ENCODE data around the gene TSHZ2. TPM values are rescaled to one million over a fixed set of nuclear protein-coding genes. Genes with fewer than 3 reads are reported as not detected.

Gene TSHZ2
- total and polyA plus RNA-seq, 2 of the 4 experiments (the other 2 are of a cell fraction) = under 0.01 to 0.02 TPM

DNA sequence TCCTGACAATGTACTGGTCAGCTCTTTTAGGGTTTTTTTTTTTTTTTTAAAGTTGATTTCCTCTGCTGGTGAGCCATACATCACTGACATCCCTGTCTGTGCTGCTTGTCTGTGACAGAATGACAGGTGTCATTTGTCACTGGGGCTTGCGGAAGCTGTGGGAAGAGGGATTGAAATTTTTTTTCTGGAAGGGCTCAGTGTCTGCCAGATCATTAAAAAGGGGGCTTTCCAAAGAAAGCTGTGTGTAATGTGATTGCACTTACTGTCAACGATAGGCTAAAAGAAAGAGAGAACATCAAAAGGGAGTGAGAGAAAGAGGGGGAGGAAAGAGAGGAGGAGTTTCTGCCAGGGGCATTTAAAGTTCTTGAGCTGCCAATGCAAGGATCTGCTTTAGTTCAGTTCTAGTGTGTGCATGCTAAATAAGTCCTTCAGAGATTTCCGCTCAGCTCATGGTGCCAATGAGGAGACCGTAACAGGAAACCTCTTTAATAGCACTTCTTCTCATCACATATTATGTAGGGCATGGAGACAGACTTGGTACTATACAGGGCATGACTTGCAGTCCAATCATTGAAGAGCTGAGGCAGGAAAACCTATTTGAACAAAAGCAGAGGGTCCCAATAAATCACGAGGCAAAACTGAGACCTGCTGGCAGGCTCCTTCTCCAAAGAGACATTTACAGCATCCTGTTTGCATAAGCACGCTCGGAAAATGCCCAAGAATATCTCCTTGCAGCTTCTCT is 177.2 kb downstream of the TSHZ2 start:
- POLR2A ChIA-PET (ENCODE audit: unreplicated experiment) = no interaction called here

More for the DNA sequence above, 177.2 kb downstream of the TSHZ2 start:
- in situ Hi-C loops (cut with MboI; ENCODE audit: low sequenced_read_pairs) = loop anchor here (5.0 kb wide), 1 partner anchor 398 kb away; no protein-coding TSS in a partner anchor
- no peak overlapping the region for H4K5ac ChIP-seq (ENCODE audit: low read depth, low read length)
- CTCF ChIA-PET = interaction anchor here (0.5 kb wide), 1 partner anchor 766 kb away, joined by 8 read pairs; no protein-coding TSS in a partner anchor
- H3K27me3 ChIP-seq (ENCODE audit: control insufficient read depth, insufficient read depth, low read length) = no peaks in the 10 kb centered on the region
- no peak overlapping the region for H2BK120ac ChIP-seq (ENCODE audit: low read depth, low read length)
- H4K8ac ChIP-seq (ENCODE audit: low read depth in 2 of 2, low read length in 2 of 2) = no peak overlapping the region
- H3K4me2 ChIP-seq (ENCODE audit: low read depth, low read length) = no peak overlapping the region
- H3K14ac ChIP-seq (replicated peaks; ENCODE audit: low read depth, low read length) = no peak overlapping the region
- H3K23ac ChIP-seq (ENCODE audit: low read depth, low read length) = no peak overlapping the region
- TF ChIP-seq, protein P1, sequence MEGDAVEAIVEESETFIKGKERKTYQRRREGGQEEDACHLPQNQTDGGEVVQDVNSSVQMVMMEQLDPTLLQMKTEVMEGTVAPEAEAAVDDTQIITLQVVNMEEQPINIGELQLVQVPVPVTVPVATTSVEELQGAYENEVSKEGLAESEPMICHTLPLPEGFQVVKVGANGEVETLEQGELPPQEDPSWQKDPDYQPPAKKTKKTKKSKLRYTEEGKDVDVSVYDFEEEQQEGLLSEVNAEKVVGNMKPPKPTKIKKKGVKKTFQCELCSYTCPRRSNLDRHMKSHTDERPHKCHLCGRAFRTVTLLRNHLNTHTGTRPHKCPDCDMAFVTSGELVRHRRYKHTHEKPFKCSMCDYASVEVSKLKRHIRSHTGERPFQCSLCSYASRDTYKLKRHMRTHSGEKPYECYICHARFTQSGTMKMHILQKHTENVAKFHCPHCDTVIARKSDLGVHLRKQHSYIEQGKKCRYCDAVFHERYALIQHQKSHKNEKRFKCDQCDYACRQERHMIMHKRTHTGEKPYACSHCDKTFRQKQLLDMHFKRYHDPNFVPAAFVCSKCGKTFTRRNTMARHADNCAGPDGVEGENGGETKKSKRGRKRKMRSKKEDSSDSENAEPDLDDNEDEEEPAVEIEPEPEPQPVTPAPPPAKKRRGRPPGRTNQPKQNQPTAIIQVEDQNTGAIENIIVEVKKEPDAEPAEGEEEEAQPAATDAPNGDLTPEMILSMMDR (conservative IDR thresholded peaks at IDR 0.05; ENCODE audit: low read depth, low read length) = no peak
- TF ChIP-seq MAZ (IDR thresholded peaks at IDR 0.05; ENCODE audit: borderline replicate concordance, low read depth, low read length) (no peak), CEBPB (IDR thresholded peaks at IDR 0.05; ENCODE audit: low read depth, low read length) (no peak), RFX5 (IDR thresholded peaks at IDR 0.05; ENCODE audit: low read depth, low read length) (no peak), BHLHE40 (IDR thresholded peaks at IDR 0.05; ENCODE audit: low read depth, low read length) (no peak), FOS (IDR thresholded peaks at IDR 0.05; ENCODE audit: low read depth, low read length) (no peak), RCOR1 (IDR thresholded peaks at IDR 0.05; ENCODE audit: insufficient replicate concordance, low read length) (no peak), MAFK (IDR thresholded peaks at IDR 0.05; ENCODE audit: low read depth, low read length) (no peak), MXI1 (IDR thresholded peaks at IDR 0.05; ENCODE audit: borderline replicate concordance, low read depth, low read length) (no peak), SMC3 (IDR thresholded peaks at IDR 0.05; ENCODE audit: low read depth, low read length) (no peak), NFE2L2 (IDR thresholded peaks at IDR 0.05; ENCODE audit: low read depth, low read length) (no peak), USF2 (IDR thresholded peaks at IDR 0.05; ENCODE audit: low read depth, low read length) (no peak), POLR2A (IDR thresholded peaks at IDR 0.05; ENCODE audit: low read depth, low read length) (no peak), RAD21 (IDR thresholded peaks at IDR 0.05; ENCODE audit: low read length) (no peak)
- no peak overlapping the region for H3K18ac ChIP-seq (ENCODE audit: low read depth, low read length)
- H2AK5ac ChIP-seq (ENCODE audit: low read depth, low read length) = no peak overlapping the region
- H3K9me1 ChIP-seq (ENCODE audit: insufficient read depth, low read length) = no peaks in the 10 kb centered on the region
- no peak overlapping the region for H2AK9ac ChIP-seq (replicated peaks; ENCODE audit: low read depth, low read length, poor library complexity)
- no peak overlapping the region for H2BK5ac ChIP-seq (ENCODE audit: low read depth, low read length, poor library complexity, severe bottlenecking)
- H4K91ac ChIP-seq (ENCODE audit: insufficient read depth, low read depth, low read length) = no peak overlapping the region
- no peaks in the 10 kb centered on the region for H3K9me3 ChIP-seq (ENCODE audit: control insufficient read depth, insufficient read depth, low read length)
- H3K4ac ChIP-seq (ENCODE audit: low read depth, low read length) = no peak overlapping the region
- intact Hi-C loops (cut with micrococcal nuclease) = no loop called here
- H3K56ac ChIP-seq (ENCODE audit: extremely low read depth, insufficient read depth, low read length) = no peak overlapping the region
- H3K79me1 ChIP-seq (ENCODE audit: low read depth in 1 of 2, low read length in 2 of 2) = no peaks in the 10 kb centered on the region
- H3K4me1 ChIP-seq (ENCODE audit: control insufficient read depth, insufficient read depth, low read length) = no peaks in the 10 kb centered on the region
- no peak overlapping the region for H2AFZ ChIP-seq (replicated peaks; ENCODE audit: low read length, poor library complexity)
- no peaks in the 10 kb centered on the region for H3K36me3 ChIP-seq (ENCODE audit: control insufficient read depth, insufficient read depth, low read length)
- ATAC-seq (ENCODE audit: low read depth) = no peak
- no peak overlapping the region for H3K27ac ChIP-seq (ENCODE audit: insufficient read depth, low read length)
- DNase-seq = no peak
- no peaks in the 10 kb centered on the region for H4K20me1 ChIP-seq (ENCODE audit: insufficient read depth, low read length)
- WGBS, 2 experiments (ENCODE audit: extremely low coverage in 2 of 2, insufficient read length in 1 of 2) = 10% methylated on average over 2 of the region's 7 CpGs; no CpG with 5 or more reads in 1 of the 2 experiments
- dilution Hi-C loops (cut with HindIII; ENCODE audit: low sequenced_read_pairs, unreplicated experiment) = no loop called here
- no TSS peak for BruUV-seq (replicated peaks)
- H3K4me3 ChIP-seq (ENCODE audit: insufficient read depth, low read depth, low read length) = no peak overlapping the region
- no peak overlapping the region for H2BK15ac ChIP-seq (ENCODE audit: low read depth, low read length)
- no peak overlapping the region for H3K9ac ChIP-seq (ENCODE audit: low read depth, low read length)
- H2BK20ac ChIP-seq (ENCODE audit: low read depth, low read length) = no peak overlapping the region

Measured in IMR-90 (cell line).